Measurements from ENCODE around the gene SLC2A10.

SLC2A10 gene

DNA sequence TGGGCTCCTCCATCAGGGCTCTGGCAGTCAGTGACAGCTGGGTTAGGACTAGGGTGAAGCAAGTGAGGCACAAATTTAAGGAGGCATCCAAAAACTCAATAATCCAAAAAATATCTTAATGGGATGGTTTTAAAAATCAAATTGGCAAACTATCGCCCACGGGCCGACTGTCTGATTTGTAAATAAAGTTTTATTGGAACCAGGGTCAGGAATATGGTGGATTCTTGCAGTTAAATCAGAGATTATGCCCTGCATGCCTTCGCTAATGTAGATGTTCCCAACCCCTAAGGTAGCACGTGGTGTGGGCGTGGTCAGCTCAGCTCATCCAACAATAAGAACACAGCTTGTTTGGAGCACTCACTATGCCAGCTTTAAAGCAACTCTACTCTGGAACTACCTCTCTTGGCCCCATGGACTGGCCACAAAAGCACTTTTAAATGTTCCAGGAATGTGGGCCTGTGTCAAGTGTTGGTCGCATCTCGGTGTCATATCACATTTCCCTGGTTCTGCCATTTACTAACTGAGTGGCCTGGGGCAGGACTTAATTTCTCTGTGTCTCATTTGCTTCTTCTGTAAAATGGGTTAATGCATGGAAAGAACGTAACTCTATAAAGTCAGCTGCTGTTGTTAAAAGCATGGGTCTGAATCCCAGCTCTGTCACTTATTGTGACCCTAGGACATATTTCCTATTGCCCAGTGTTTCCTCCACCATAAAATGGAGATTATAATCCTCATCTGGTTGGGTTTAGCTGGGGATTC, 27.2 kb upstream of the SLC2A10 start:
- DNase-seq: no peak

DNA sequence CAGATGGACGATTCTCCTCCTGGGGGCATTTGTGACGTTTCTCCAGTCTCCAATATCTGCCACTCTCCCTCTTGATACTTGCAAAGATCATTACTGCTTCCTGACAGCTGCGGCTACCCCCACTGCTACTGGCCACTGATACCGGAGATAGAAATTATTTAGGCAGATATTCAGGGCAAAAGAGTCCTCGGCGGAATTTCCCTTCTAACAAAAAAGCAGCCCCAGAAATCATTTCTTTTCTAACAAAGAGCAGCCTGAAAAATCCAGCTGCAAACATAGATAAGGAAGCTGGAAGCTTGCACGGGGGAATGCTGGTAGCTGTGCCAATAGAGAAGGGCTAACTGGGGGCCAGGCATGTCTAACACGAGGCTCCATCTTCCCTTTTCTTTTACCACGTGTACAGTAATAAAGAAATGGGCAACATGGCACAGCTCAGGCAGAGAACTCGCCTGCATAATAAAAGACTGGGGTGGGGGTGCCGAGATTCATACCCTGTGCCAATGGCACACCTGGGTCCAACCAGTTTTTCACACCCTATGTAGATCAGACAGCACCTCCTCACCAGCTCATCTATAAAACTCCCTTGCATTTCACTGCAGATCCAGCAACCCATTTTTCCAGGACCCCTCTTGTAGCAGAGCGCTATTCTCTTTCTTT, 26.3 kb upstream of the SLC2A10 start:
- no peak for DNase-seq

DNA sequence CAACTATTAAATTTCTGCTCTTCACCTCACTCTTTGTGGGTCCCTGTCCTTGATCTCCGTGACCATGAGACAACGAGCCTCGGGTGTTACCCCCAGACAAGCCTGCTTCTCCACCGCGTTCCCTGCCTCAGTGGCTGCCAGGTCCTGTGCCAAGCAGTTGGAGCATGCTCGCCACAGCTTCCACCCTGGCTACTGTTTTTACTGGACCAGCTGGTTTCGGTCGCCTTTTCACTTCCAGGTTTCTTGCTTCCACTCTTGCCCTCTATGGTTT, 25.8 kb upstream of the SLC2A10 start:
- no peak for DNase-seq

DNA sequence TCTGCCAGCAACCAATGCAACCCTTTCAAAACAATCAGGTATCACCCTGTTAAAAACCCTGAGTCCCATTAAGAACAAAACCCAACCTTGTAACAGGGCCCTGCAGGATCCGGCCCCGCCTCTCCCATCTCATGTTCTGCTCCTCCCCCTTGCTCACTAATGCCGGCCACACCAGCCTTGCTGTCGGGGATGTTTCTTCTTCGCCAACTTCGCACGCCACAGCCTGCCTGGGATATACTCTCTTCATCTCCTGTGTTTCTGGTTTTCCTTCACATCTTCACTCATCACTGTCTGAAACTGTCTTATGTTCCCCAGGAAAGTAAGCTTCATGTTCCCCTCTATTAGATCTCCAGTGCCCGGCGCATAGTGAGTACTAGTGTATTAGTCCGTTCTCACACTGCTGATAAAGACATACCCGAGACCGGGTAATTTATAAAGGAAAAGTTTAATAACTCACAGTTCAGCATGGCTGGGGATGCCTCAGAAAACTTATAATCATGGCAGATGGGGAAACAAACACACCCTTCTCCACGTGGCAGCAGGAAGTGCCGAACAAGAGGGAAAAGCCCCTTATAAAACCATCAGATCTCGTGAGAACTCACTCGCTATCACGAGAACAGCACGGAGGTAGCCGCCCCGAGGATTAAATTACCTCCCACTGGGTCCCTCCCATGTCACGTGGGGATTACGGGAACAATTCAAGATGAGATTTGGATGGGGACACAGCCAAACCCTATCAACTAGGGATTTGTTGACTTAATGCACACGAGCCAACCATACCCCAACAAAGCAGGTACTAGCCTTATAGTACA, 25.3 kb upstream of the SLC2A10 start:
- no peak for DNase-seq

DNA sequence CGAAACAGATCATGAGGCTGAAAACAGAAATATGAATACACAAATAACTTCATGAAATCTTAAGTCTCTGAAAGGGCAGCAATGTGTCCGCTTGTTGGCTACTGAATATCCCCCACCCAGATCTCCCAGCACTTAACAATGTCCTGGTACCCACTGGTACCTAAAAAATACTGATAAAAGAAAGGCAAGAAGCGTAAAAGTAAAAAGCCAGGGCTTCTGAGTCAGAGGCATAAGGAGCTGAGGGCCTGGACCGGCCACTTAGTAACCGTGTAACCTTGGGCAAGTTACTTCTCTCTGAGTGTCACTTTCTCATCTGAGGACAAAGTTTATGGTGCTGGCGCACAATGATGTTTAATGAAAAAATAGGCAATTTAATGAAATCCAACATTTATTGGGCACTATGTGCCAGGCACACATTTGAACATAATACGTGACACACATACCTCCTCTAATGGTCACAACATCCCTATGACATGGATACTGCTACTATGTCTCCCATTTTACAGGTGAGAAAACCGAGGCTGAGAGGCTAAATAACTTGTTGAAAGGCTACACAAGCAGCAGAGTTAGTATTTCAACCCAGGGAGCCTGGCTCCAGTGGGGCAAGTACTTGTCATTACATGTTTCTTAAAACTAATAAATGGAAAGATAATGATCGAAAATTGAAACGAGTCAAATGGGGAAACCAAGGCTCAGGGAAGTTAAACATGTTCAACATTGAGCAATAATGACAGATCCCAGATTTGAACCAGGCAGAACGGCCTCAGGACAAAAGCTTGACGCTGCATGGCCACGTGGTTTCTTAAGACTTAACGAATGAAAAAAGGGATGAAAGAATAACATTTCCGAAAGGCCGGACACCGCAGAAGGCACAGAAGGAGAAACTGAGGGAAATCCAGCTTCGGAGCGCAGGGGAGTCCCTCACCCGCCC, 21.0 kb upstream of the SLC2A10 start:
- DNase-seq: no peak

DNA sequence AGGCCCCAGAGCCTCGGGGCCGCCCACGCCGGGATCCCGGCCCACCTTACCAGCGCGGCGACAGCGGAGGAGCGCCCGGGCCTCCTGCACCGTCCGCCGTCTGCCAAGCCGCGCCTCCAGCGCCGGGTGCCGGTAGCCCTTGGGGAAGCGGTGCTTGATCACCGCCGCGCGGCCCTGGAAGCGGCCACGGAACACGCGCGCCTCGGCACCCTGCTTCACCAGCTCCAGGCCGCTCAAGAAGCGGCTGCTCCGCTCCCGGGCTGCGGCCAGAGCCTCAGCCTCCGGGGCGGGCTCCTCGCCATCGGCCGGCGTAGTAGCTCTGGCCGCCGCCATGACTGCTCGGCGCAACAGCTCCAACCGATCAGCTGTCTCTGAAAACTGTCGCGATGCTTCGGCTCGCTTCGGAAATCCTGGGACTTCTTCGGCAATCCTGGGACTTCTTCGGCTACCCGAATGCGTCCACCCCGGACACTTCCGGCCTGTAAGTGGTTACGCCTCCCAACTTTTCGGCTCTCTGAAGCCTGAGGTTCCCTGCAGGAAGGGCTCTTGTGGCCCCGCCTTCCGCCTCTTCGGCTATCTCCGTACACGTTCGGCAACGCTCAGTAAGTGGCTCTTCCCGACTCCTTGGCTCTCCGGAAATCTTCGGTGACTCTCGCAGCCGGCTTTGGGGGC, 20.2 kb upstream of the SLC2A10 start, which contains the start of gene TP53RK:
Gene TP53RK (minus strand): TSS at position 363 of the 672 bp plus-strand sequence. CDS start 30 bp downstream, at position 333.
- DNase-seq: peak; percentile 96

DNA sequence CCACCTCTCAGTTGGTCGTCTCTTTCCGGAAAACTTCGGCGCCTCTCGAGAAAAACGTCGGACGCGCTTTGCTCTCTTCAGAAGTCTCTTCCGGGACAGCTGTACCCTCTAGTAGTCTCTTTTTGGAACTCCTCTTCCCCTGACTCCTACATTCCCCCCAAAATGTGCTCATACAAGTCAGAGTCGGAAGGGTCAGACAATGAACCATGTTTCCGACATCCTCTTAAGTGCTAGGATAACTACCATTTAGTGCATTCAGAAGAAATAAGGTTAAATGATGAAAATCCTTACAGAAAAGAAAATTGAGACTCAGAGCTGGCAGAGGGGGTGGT, 19.7 kb upstream of the SLC2A10 start:
- no peak for DNase-seq

DNA sequence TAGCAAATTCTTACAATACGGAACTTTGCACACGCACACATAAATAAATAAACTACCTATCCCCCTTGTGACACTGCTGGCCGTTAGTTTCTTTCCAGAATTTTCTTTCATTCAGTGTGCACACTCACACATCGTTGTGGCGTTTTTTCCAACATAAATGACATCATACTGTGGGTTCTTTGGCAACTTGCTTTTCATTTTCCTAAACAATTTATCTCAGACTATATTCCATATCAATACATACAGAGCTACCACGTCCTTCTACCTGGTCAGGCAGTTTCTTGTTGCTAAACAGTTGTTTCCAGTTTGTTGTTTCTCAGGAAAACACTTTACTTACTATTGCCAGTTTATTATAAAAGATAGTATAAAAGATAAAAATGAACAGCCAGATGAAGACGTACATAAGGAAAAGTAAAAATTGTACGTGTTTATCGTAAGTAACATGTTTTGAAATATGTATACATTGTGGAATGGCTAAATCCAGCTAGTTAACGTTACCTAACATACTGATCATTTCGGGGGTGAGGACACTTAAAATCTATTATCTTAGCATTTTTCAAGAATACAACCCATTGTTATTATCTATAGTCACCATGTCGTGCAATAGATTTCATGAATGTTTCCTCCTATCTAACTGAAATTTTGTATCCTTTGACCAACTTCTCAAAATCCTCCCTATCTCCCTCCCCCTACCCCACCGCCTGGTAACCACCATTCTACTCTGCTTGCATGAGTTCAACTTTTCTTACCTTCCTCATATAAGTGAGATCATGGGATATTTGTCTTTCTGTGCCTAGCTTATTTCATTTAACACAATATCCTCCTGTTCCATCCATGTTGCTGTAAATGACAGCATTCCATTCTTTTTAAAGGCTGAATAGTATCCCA, 19.0 kb upstream of the SLC2A10 start:
- DNase-seq: no peak

DNA sequence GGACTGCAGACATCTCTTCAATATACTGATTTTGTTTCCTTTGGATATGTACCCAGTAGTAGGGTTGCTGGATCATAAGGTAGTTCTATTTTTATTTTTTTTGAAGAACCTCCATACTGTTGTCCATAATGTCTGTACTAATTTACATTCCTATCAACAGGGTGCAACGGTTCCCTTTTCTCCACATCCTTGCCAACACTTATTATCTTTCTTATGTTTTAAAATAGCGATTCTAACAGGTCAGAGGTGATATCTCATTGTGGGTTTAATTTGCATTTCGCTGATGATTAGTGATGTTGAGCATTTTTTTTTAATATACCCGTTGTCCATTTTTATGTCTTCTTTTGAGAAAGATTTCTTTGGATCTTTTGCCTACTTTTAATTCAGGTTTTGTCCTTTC, 18.3 kb upstream of the SLC2A10 start:
- no peak for DNase-seq

DNA sequence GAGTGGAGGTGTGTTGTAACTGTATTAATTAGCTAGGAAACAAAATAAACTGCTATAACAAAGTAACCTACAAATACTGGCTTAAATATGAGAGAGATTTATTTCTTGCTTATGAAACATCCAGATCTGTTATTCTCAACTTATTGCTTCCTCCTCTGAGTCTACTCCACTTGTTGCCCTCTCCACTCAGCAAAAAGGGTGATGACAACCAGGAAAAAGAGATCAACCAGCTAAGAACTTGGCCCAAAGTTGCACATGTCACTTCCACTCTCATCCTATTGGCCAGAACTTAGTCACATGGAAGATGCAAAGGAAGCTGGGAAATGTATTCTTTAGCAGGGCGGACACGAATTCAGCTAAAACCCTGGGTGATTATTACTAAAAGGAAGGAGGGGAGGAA, 15.0 kb upstream of the SLC2A10 start:
- no peak for DNase-seq

DNA sequence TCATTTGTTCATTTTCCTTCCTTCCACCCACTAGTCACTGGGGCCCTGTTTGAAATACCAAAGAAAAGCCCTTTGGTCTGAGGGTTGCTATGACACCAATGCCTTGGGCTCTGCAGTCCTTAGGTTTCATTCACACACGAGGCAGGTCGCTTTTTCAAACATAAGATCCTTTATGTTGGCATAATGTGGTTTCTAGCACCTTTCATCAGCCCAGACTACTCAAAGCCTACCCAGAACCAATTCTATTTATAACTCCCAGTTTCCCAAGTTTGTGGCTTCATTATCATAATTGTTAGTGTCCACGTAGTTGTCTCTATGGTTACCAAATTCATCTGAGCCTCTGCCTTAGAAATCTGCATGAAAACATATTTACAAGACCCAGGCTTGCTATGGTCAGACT, 13.6 kb upstream of the SLC2A10 start:
- DNase-seq: no peak

DNA sequence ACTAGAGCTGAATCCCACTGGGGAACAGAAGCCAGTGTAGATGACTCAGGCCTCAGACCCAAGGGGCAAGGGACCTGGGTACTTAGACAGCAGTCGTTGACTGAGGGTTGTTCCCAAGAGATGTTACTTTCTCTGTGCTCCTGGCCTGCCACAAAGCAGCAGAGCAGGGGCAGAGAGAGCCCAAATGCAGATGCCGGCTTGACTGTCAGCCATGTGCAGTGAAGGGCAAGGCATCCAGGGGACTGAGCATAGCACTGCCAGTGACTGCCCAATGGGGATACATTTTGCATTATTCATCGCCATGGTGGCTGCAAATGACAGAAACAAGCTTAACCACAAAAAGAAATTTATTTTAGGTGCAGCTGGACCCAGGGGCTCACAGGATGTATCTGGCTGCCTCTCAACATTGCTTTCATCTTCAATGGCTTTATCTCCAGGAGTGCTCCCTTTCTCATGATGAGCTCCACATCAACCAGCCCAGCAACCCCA, 12.6 kb upstream of the SLC2A10 start:
- no peak for DNase-seq

DNA sequence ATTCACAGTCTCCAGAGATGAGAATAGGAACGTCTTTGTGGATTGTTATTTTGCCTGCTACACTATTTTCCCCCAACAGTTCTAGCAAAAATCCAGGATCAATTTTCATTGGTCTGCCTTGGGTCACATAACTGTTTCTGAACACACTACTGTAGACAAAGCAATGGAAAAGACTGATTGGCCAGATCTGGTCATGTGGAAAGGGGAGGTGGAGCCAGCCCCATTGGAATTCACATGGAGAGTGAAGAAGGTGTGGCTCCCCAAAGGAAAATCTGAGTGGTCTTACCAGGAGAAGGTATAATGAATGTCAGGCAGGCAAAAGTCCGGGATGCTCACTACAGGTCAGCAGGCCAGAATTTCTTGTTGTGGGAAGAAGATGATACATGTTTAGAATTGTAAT, 10.7 kb upstream of the SLC2A10 start:
- no peak for DNase-seq

DNA sequence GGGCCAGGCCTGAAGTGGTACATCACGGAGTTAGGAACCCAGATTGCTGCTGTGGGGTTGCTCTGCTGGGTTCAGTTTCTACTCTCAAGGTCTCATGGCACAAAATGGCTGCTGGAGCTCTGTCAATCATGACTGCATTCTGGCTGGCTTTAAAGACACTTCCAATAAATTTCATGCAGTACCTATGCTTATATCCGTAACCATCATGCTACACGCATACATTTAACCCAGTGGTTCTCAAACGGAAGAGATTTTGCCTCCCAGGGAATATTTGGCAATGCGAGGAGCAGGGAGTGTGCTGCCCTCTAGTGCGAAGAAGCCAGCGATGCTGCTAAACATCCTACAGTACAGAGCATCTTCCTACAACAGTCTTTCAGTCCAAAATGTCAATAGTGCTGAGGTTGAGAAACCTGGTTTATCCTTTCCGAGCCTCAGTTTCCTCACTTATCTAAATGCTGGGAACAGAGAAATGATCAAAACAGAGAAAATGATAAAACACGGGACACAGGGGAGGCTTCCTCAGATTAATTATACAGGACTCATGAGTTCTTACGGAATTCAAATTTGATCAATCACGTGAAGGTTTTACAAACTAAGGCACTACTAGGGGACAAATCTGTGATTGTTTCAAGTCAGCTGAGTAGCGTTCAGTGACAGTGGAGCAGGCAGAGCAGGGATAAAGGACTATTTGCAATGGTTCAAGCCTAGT, 9.6 kb upstream of the SLC2A10 start:
- no peak for DNase-seq

DNA sequence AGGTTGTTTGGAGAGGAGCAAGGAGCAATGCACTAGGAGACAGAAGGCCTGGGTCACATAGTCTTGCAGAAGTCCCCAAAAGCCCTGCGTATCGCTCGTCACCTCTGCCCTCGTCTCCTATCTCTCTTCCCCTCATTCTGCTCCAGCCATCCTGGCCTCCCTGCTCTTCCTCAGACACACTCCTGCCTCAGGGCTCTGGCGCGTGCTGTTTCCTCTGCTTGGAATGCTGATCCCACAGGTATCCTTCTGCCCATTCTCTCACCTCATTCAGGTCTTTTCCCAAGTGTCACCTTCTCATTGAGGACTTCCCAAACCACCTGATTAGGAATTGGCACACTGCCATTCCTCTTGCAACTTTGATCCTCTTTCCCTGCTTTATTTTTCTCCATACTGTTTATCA, 9.0 kb upstream of the SLC2A10 start:
- DNase-seq: no peak

DNA sequence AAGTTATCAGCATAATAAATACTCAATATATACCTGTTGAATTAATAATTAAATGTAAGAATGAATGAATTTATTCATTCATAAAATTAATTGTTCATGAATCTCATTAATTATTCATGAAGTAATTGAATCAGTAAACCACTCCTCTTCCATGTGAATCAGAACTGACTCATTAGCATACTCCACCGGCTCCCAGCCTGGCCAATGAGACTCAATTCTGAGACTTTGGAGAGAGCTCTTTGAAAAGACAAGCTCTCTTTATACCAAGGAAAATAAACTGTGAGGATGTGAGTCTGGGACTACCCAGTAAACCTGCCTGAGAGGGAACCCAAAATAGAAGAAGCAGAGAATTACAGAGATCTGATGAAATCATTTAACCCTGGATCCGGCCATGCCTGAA, 8.4 kb upstream of the SLC2A10 start:
- DNase-seq: no peak

DNA sequence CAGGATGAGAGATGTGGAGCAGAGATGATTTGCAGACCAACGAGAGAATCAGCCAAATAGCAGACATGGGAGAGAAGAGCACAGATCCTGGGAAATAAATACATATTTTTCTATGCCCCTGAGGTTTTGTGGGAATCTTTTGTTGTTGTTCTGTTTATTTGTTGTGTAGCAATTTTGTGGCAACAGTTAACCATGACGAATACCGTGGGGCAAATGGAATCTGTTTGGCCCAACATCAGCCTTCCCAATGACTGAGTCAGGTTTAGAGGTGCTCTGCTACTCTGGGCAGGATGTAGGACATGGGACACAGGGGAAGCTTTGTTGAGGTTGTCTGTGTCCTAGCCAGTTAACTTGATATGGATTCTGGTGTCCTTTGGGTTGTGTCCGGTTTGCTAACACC, 7.9 kb upstream of the SLC2A10 start:
- no peak for DNase-seq

DNA sequence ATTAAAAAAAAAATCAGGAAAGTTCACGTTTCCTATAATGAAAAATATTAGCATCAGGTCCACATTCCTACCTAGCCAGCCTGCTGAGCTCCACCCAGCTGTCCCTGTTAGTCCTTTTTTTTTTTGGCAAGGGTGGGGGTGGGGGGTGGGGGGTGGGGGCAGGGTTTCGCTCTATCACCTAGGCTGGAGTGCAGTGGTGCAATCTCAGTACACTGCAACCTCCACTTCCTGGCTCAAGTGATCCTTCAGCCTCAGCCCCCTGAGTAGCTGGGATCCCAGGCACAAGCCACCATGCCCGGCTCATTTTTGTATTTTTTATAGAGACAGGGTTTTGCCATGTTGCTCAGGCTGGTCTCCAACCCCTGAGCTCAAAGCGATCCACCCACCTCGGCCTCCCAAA, 7.5 kb upstream of the SLC2A10 start:
- no peak for DNase-seq

DNA sequence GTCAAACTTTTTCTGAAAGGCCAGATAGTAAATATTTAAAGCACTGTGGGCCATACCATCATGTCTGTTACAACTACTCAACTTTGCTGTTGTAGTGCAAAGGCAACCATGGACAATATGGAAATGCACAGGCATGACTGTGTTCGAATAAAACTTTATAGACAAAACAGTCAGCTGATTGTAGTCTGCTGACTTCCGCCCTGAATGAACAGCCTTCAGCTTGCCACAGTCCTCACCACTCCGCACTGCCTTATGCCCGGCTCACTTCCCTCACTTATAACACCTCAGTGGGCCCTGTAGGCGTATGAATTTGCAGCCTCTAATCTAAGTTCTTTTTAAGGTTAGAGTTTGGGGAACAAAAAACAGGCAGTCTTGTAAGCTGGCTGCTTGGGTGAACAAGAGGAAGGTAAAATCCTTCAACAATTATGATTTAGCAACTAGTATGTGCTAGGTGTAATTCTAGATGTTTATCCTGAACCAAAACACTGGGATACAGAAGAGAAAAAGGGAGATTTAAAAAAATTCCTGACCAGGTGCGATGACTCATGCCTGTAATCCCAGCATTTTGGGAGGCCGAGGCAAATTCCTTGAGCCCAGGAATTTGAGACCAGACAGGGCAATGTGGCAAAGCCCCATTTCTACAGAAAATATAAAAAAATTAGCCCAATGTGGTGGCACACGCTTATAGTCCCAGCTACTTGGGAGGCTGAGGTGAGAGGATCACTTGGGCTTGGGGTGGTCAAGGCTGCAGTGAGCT, 6.8 kb upstream of the SLC2A10 start:
- DNase-seq: no peak

DNA sequence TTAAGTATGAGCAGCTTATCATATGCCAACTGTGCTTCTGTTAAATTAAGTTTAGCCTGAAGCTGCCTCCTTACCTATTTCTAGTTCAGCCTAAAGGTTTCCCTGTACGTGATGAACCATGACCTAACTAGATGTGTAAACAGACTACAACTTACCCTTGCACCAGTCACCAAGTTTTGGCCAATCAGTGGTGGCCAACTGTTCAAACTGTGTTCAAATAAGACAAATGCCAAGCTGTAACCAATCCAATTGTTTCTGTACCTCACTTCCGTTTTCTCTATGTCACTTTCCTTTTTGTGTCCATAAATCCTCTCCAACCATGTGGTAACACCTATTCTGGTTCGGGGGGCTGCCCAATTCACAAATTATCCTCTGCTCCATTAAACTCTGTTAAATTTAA, 6.0 kb upstream of the SLC2A10 start:
- DNase-seq: no peak

Measured in activated CD4-positive, CD25-positive, alpha-beta regulatory T cell treated with anti-CD3 and anti-CD28 coated beads, Interleukin-2, amount 50 U/mL, for 72 hours (primary cell).